WTC11 (cell line): ENCODE data around the gene CDC25A. TPM values are rescaled to one million over a fixed set of nuclear protein-coding genes. Genes with fewer than 3 reads are reported as not detected.

ENCODE experiments used
- ATAC-seq: fragments of 200-7000 bp; cut with Tn5 transposase; 2 replicates; pipeline ENCODE4 v1.10.0; 2021; ENCODE audit warnings: mild to moderate bottlenecking, moderate library complexity
- CTCF ChIA-PET: fragments of 300-600 bp; sonication (Branson Sonifier 250); formaldehyde crosslinking; loops from one replicate; lab custom pipeline; 2021; ENCODE audit warnings: antibody characterized with exemption; lab: Charles Lee
- POLR2A ChIA-PET: fragments of 350-600 bp; sonication (Branson Sonifier 250); formaldehyde crosslinking; loops from one replicate; lab custom pipeline; 2021; ENCODE audit warnings: antibody characterized with exemption; lab: Charles Lee
- DNase-seq: peaks from one replicate; pipeline ENCODE4 v3.0.0; 2021; ENCODE audit warnings: low spot score
- H3K27ac Mint-ChIP-seq: 2 replicates; pipeline ENCODE4 v1.8.0; 2021; ENCODE audit warnings: mixed read lengths
- H3K27me3 Mint-ChIP-seq: 2 replicates; pipeline ENCODE4 v1.8.0; 2021; ENCODE audit warnings: low read depth, mild to moderate bottlenecking, moderate library complexity, mixed read lengths
- H3K36me3 Mint-ChIP-seq: 2 replicates; pipeline ENCODE4 v1.8.0; 2021; ENCODE audit warnings: mixed read lengths
- H3K4me1 Mint-ChIP-seq: 2 replicates; pipeline ENCODE4 v1.8.0; 2022; ENCODE audit warnings: mixed read lengths
- H3K4me3 Mint-ChIP-seq: 2 replicates; pipeline ENCODE4 v1.8.0; 2021; ENCODE audit warnings: mild to moderate bottlenecking, moderate library complexity, mixed read lengths
- H3K9me3 Mint-ChIP-seq: 2 replicates; pipeline ENCODE4 v1.8.0; 2021; ENCODE audit warnings: mixed read lengths
- ETV6 ChIP-seq: sonication (generic); formaldehyde crosslinking; IDR thresholded peaks from 2 replicates; pipeline ENCODE4 v1.8.1; 2022; ENCODE audit warnings: mild to moderate bottlenecking, missing genetic modification reagents
- FOXK1 ChIP-seq: sonication (generic); formaldehyde crosslinking; IDR thresholded peaks from 2 replicates; pipeline ENCODE4 v1.8.0; 2022; ENCODE audit warnings: mild to moderate bottlenecking, moderate library complexity, missing genetic modification reagents
- JAZF1 ChIP-seq: fragments of 250-450 bp; sonication (Bioruptor Pico); IDR thresholded peaks from 2 replicates; pipeline ENCODE4 v1.9.0; 2021; ENCODE audit warnings: moderate library complexity, mild to moderate bottlenecking, inconsistent platforms
- NFE2L1 ChIP-seq: sonication (generic); formaldehyde crosslinking; IDR thresholded peaks from 2 replicates; pipeline ENCODE4 v1.8.1; 2023; ENCODE audit warnings: missing genetic modification reagents
- OVOL2 ChIP-seq: fragments of 250-450 bp; sonication (Bioruptor Pico); IDR thresholded peaks from 2 replicates; pipeline ENCODE4 v1.9.0; 2021; ENCODE audit warnings: mild to moderate bottlenecking, borderline replicate concordance
- RELA ChIP-seq: sonication (generic); formaldehyde crosslinking; IDR thresholded peaks from 2 replicates; pipeline ENCODE4 v1.8.1; 2022; ENCODE audit warnings: missing genetic modification reagents, mild to moderate bottlenecking, borderline replicate concordance
- RORB ChIP-seq: fragments of 250-450 bp; sonication (Bioruptor Pico); IDR thresholded peaks from 2 replicates; pipeline ENCODE4 v1.9.0; 2021; ENCODE audit warnings: mild to moderate bottlenecking
- SOX15 ChIP-seq: fragments of 250-450 bp; sonication (Bioruptor Pico); IDR thresholded peaks from 2 replicates; pipeline ENCODE4 v1.9.0; 2021; ENCODE audit warnings: mild to moderate bottlenecking
- TCF7 ChIP-seq: sonication (generic); formaldehyde crosslinking; IDR thresholded peaks from 2 replicates; pipeline ENCODE4 v1.8.0; 2022; ENCODE audit warnings: mild to moderate bottlenecking, low read depth, missing genetic modification reagents, moderate library complexity
- TP53 ChIP-seq: sonication (generic); formaldehyde crosslinking; IDR thresholded peaks from 2 replicates; pipeline ENCODE4 v1.8.1; 2023; ENCODE audit warnings: mild to moderate bottlenecking, missing genetic modification reagents
- ZNF317 ChIP-seq: sonication (generic); formaldehyde crosslinking; IDR thresholded peaks from 2 replicates; pipeline ENCODE4 v1.8.1; 2023; ENCODE audit warnings: low read depth, mild to moderate bottlenecking, moderate library complexity, missing genetic modification reagents, borderline replicate concordance
- ZNF416 ChIP-seq: fragments of 250-450 bp; sonication (Bioruptor Pico); IDR thresholded peaks from 2 replicates; pipeline ENCODE4 v1.9.0; 2021; ENCODE audit warnings: mild to moderate bottlenecking, inconsistent platforms
- total RNA-seq: library from RNA; stranded (reverse); gene quantifications from 3 replicates; pipeline ENCODE4 v1.2.3, GENCODE V29; 2021
- TF ChIP-seq, protein P1 (sequence below): sonication (generic); formaldehyde crosslinking; IDR thresholded peaks from 2 replicates; pipeline ENCODE4 v1.8.1; 2023; ENCODE audit warnings: mild to moderate bottlenecking, moderate library complexity, missing genetic modification reagents
- TF ChIP-seq, protein P2 (sequence below): fragments of 250-450 bp; sonication (Bioruptor Pico); IDR thresholded peaks from 2 replicates; pipeline ENCODE4 v1.8.0; 2021; ENCODE audit warnings: mild to moderate bottlenecking
- TF ChIP-seq, protein P3 (sequence below): sonication (generic); formaldehyde crosslinking; IDR thresholded peaks from 2 replicates; pipeline ENCODE4 v1.8.0; 2023; ENCODE audit warnings: mild to moderate bottlenecking, missing genetic modification reagents
- TF ChIP-seq, protein P4 (sequence below): sonication (generic); formaldehyde crosslinking; IDR thresholded peaks from 2 replicates; pipeline ENCODE4 v1.8.1; 2022; ENCODE audit warnings: low read depth, missing genetic modification reagents, borderline replicate concordance
- TF ChIP-seq, protein P5 (sequence below): sonication (generic); formaldehyde crosslinking; IDR thresholded peaks from 2 replicates; pipeline ENCODE4 v1.8.0; 2022; ENCODE audit warnings: mild to moderate bottlenecking, missing genetic modification reagents
- TF ChIP-seq, protein P6 (sequence below): sonication (generic); formaldehyde crosslinking; conservative IDR thresholded peaks from 2 replicates; pipeline ENCODE4 v1.8.1; 2023; ENCODE audit warnings: mild to moderate bottlenecking, low read depth, missing genetic modification reagents, moderate library complexity
- TF ChIP-seq, protein P7 (sequence below): fragments of 250-450 bp; sonication (Bioruptor Pico); IDR thresholded peaks from 2 replicates; pipeline ENCODE4 v1.9.0; 2021; ENCODE audit warnings: moderate library complexity, mild to moderate bottlenecking, inconsistent platforms, borderline replicate concordance
- TF ChIP-seq, protein P8 (sequence below): sonication (generic); formaldehyde crosslinking; IDR thresholded peaks from 2 replicates; pipeline ENCODE4 v1.8.1; 2023; ENCODE audit warnings: mild to moderate bottlenecking, missing genetic modification reagents

Gene CDC25A
- total RNA-seq, 1 experiment from 2014 or later = 57.6 TPM

DNA sequence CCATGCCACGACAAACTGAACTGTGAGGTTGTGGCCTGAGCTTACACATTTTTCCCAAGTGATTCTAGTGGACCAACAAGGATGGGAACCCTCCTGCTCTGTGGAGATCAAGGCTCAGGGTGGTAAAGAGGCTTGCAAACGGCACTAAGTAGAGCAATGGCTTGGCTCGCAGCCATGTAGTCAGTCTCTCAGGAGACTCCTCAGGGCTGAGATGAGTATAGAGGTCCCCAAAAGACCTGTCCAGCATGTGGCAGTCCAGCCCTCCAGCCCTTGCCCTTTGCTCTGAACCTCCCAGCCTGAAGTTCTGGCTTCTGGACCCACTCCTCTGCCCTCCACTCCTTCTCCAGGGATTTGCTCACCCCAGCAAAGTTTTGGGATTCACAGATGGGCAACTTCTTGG is 26.8 kb upstream of the CDC25A start:
- Mint-ChIP-seq H3K27ac (no peak overlapping the region), H3K36me3 (peaks cover 3% of the 10 kb centered on the region), H3K27me3 (peaks cover 7% of the 10 kb centered on the region), H3K4me1 (no peaks in the 10 kb centered on the region), H3K9me3 (peaks cover 3% of the 10 kb centered on the region), H3K4me3 (no peak overlapping the region)
- POLR2A ChIA-PET = no interaction called here
- DNase-seq = no peak
- no peak for ATAC-seq
- CTCF ChIA-PET = no interaction called here
- TF ChIP-seq FOXK1 (CRISPR knock-in tag) (no peak), JAZF1 (CRISPR knock-in tag) (no peak), TCF7 (no peak), SOX15 (CRISPR knock-in tag) (no peak), RORB (CRISPR knock-in tag) (no peak), NFE2L1 (no peak), ZNF317 (CRISPR knock-in tag) (no peak), ZNF416 (CRISPR knock-in tag) (no peak), RELA (CRISPR knock-in tag) (no peak), TP53 (CRISPR knock-in tag) (no peak), ETV6 (CRISPR knock-in tag) (no peak), OVOL2 (CRISPR knock-in tag) (no peak)
- TF ChIP-seq, protein P1, sequence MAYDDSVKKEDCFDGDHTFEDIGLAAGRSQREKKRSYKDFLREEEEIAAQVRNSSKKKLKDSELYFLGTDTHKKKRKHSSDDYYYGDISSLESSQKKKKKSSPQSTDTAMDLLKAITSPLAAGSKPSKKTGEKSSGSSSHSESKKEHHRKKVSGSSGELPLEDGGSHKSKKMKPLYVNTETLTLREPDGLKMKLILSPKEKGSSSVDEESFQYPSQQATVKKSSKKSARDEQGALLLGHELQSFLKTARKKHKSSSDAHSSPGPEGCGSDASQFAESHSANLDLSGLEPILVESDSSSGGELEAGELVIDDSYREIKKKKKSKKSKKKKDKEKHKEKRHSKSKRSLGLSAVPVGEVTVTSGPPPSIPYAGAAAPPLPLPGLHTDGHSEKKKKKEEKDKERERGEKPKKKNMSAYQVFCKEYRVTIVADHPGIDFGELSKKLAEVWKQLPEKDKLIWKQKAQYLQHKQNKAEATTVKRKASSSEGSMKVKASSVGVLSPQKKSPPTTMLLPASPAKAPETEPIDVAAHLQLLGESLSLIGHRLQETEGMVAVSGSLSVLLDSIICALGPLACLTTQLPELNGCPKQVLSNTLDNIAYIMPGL = no peak
- TF ChIP-seq, protein P2, sequence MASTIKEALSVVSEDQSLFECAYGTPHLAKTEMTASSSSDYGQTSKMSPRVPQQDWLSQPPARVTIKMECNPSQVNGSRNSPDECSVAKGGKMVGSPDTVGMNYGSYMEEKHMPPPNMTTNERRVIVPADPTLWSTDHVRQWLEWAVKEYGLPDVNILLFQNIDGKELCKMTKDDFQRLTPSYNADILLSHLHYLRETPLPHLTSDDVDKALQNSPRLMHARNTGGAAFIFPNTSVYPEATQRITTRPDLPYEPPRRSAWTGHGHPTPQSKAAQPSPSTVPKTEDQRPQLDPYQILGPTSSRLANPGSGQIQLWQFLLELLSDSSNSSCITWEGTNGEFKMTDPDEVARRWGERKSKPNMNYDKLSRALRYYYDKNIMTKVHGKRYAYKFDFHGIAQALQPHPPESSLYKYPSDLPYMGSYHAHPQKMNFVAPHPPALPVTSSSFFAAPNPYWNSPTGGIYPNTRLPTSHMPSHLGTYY (CRISPR knock-in tag) = no peak
- TF ChIP-seq, protein P3, sequence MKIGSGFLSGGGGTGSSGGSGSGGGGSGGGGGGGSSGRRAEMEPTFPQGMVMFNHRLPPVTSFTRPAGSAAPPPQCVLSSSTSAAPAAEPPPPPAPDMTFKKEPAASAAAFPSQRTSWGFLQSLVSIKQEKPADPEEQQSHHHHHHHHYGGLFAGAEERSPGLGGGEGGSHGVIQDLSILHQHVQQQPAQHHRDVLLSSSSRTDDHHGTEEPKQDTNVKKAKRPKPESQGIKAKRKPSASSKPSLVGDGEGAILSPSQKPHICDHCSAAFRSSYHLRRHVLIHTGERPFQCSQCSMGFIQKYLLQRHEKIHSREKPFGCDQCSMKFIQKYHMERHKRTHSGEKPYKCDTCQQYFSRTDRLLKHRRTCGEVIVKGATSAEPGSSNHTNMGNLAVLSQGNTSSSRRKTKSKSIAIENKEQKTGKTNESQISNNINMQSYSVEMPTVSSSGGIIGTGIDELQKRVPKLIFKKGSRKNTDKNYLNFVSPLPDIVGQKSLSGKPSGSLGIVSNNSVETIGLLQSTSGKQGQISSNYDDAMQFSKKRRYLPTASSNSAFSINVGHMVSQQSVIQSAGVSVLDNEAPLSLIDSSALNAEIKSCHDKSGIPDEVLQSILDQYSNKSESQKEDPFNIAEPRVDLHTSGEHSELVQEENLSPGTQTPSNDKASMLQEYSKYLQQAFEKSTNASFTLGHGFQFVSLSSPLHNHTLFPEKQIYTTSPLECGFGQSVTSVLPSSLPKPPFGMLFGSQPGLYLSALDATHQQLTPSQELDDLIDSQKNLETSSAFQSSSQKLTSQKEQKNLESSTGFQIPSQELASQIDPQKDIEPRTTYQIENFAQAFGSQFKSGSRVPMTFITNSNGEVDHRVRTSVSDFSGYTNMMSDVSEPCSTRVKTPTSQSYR (CRISPR knock-in tag) = no peak
- TF ChIP-seq, protein P4, sequence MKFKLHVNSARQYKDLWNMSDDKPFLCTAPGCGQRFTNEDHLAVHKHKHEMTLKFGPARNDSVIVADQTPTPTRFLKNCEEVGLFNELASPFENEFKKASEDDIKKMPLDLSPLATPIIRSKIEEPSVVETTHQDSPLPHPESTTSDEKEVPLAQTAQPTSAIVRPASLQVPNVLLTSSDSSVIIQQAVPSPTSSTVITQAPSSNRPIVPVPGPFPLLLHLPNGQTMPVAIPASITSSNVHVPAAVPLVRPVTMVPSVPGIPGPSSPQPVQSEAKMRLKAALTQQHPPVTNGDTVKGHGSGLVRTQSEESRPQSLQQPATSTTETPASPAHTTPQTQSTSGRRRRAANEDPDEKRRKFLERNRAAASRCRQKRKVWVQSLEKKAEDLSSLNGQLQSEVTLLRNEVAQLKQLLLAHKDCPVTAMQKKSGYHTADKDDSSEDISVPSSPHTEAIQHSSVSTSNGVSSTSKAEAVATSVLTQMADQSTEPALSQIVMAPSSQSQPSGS (CRISPR knock-in tag) = no peak
- TF ChIP-seq, protein P5, sequence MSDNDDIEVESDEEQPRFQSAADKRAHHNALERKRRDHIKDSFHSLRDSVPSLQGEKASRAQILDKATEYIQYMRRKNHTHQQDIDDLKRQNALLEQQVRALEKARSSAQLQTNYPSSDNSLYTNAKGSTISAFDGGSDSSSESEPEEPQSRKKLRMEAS (CRISPR knock-in tag) = no peak
- TF ChIP-seq, protein P6, sequence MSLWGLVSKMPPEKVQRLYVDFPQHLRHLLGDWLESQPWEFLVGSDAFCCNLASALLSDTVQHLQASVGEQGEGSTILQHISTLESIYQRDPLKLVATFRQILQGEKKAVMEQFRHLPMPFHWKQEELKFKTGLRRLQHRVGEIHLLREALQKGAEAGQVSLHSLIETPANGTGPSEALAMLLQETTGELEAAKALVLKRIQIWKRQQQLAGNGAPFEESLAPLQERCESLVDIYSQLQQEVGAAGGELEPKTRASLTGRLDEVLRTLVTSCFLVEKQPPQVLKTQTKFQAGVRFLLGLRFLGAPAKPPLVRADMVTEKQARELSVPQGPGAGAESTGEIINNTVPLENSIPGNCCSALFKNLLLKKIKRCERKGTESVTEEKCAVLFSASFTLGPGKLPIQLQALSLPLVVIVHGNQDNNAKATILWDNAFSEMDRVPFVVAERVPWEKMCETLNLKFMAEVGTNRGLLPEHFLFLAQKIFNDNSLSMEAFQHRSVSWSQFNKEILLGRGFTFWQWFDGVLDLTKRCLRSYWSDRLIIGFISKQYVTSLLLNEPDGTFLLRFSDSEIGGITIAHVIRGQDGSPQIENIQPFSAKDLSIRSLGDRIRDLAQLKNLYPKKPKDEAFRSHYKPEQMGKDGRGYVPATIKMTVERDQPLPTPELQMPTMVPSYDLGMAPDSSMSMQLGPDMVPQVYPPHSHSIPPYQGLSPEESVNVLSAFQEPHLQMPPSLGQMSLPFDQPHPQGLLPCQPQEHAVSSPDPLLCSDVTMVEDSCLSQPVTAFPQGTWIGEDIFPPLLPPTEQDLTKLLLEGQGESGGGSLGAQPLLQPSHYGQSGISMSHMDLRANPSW = no peak
- TF ChIP-seq, protein P7, sequence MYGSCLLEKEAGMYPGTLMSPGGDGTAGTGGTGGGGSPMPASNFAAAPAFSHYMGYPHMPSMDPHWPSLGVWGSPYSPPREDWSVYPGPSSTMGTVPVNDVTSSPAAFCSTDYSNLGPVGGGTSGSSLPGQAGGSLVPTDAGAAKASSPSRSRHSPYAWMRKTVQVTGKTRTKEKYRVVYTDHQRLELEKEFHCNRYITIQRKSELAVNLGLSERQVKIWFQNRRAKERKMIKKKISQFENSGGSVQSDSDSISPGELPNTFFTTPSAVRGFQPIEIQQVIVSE (CRISPR knock-in tag) = no peak
- TF ChIP-seq, protein P8, sequence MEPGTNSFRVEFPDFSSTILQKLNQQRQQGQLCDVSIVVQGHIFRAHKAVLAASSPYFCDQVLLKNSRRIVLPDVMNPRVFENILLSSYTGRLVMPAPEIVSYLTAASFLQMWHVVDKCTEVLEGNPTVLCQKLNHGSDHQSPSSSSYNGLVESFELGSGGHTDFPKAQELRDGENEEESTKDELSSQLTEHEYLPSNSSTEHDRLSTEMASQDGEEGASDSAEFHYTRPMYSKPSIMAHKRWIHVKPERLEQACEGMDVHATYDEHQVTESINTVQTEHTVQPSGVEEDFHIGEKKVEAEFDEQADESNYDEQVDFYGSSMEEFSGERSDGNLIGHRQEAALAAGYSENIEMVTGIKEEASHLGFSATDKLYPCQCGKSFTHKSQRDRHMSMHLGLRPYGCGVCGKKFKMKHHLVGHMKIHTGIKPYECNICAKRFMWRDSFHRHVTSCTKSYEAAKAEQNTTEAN (CRISPR knock-in tag) = no peak
